Endodermal cell (in vitro differentiated cells): ENCODE data around the gene TIMP2. TPM values are rescaled to one million over a fixed set of nuclear protein-coding genes. Genes with fewer than 3 reads are reported as not detected.

ENCODE experiments used
- DNase-seq: peaks from one replicate; pipeline ENCODE4 v3.0.0-alpha.2; 2017
- H3K27ac ChIP-seq: 2 replicates; pipeline ENCODE4 v1.5.1; 2013; ENCODE audit warnings: mild to moderate bottlenecking, low read depth, low read length, moderate library complexity
- H3K27me3 ChIP-seq: 2 replicates; pipeline ENCODE4 v1.6.1; 2013; ENCODE audit warnings: mild to moderate bottlenecking, low read length, moderate library complexity; ENCODE audit not compliant: insufficient read depth, control insufficient read depth, poor library complexity, severe bottlenecking
- H3K36me3 ChIP-seq: 2 replicates; pipeline ENCODE4 v1.7.0; 2013; ENCODE audit warnings: mild to moderate bottlenecking, low read length, moderate library complexity; ENCODE audit not compliant: control insufficient read depth, insufficient read depth
- H3K4me1 ChIP-seq: one replicate; pipeline ENCODE4 v1.7.0; 2013; ENCODE audit warnings: low read length; ENCODE audit not compliant: control insufficient read depth, insufficient read depth
- H3K4me3 ChIP-seq: 2 replicates; pipeline ENCODE4 v1.5.1; 2013; ENCODE audit warnings: mild to moderate bottlenecking, low read length, moderate library complexity
- H3K9ac ChIP-seq: 2 replicates; pipeline ENCODE4 v1.6.1; 2013; ENCODE audit warnings: mild to moderate bottlenecking, low read length, moderate library complexity; ENCODE audit not compliant: poor library complexity, severe bottlenecking; ENCODE audit errors: extremely low read depth
- H3K9me3 ChIP-seq: 2 replicates; pipeline ENCODE4 v1.6.1; 2013; ENCODE audit warnings: mild to moderate bottlenecking, low read length, moderate library complexity; ENCODE audit not compliant: control insufficient read depth
- H3K27ac Mint-ChIP-seq: 2 replicates; pipeline ENCODE4 v1.8.0; 2020; ENCODE audit warnings: mixed read lengths
- H3K27me3 Mint-ChIP-seq: 2 replicates; pipeline ENCODE4 v1.8.0; 2021; ENCODE audit warnings: mild to moderate bottlenecking, mixed read lengths; ENCODE audit not compliant: insufficient read depth
- H3K36me3 Mint-ChIP-seq: 2 replicates; pipeline ENCODE4 v1.8.0; 2020; ENCODE audit warnings: low read depth, mixed read lengths
- H3K4me1 Mint-ChIP-seq: 2 replicates; pipeline ENCODE4 v1.8.0; 2020; ENCODE audit warnings: mixed read lengths
- H3K4me3 Mint-ChIP-seq: 2 replicates; pipeline ENCODE4 v1.8.0; 2020; ENCODE audit warnings: mild to moderate bottlenecking, moderate library complexity, mixed read lengths
- H3K9me3 Mint-ChIP-seq: 2 replicates; pipeline ENCODE4 v1.8.0; 2020; ENCODE audit warnings: mild to moderate bottlenecking, mixed read lengths
- WGBS, 2 experiments: methylation state at CpG; one replicate each; pipeline versions ENCODE4 v1.1.5 to v1.1.7; 2013; ENCODE audit warnings: missing lambda C conversion rate in 2 of 2, mixed read lengths in 1 of 2; ENCODE audit not compliant: insufficient coverage in 1 of 2, insufficient read length in 1 of 2; 5-methylcytosine and 5-hydroxymethylcytosine counted together
- total RNA-seq, 2 donors: library from RNA; stranded (reverse); fragmentation: NEBNext Ultra II Directional in 1 of 2; extraction: Animal tissue kit (Norgen Biotek cat#: 25700) in 1 of 2; gene quantifications; 2 replicates in 1 of 2; 3 replicates in 1 of 2; pipeline ENCODE4 v1.2.1, GENCODE V29; 2021
- TF ChIP-seq, protein P1 (sequence below): fragments of 200-600 bp; sonication (generic); conservative IDR thresholded peaks from 2 replicates; pipeline ENCODE4 v1.5.0; 2021; ENCODE audit warnings: antibody characterized with exemption, mild to moderate bottlenecking

The TIMP2 gene
- total RNA-seq, 2 donors from 2014 or later, result 36.9 to 42.7 TPM

GRCh38 chr17:78855561-78856165 lies 69.5 kb downstream of the TIMP2 start:
- Mint-ChIP-seq H3K27me3 (no peaks in the 10 kb centered on the region), H3K4me1 (no peaks in the 10 kb centered on the region), H3K27ac (no peak overlapping the region), H3K36me3 (peaks cover 10% of the 10 kb centered on the region), H3K4me3 (no peak overlapping the region), H3K9me3 (no peaks in the 10 kb centered on the region)
- peaks cover 5% of the 10 kb centered on the region for H3K36me3 ChIP-seq
- TF ChIP-seq, protein P1, sequence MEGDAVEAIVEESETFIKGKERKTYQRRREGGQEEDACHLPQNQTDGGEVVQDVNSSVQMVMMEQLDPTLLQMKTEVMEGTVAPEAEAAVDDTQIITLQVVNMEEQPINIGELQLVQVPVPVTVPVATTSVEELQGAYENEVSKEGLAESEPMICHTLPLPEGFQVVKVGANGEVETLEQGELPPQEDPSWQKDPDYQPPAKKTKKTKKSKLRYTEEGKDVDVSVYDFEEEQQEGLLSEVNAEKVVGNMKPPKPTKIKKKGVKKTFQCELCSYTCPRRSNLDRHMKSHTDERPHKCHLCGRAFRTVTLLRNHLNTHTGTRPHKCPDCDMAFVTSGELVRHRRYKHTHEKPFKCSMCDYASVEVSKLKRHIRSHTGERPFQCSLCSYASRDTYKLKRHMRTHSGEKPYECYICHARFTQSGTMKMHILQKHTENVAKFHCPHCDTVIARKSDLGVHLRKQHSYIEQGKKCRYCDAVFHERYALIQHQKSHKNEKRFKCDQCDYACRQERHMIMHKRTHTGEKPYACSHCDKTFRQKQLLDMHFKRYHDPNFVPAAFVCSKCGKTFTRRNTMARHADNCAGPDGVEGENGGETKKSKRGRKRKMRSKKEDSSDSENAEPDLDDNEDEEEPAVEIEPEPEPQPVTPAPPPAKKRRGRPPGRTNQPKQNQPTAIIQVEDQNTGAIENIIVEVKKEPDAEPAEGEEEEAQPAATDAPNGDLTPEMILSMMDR, result no peak
- no peak overlapping the region for H3K9ac ChIP-seq
- H3K27ac ChIP-seq, result no peak overlapping the region
- 93 to 99% methylated on average over 22 to 25 of the region's 25 CpGs for WGBS, 2 experiments
- H3K4me3 ChIP-seq, result no peak overlapping the region
- H3K27me3 ChIP-seq, result no peaks in the 10 kb centered on the region
- no peaks in the 10 kb centered on the region for H3K4me1 ChIP-seq
- H3K9me3 ChIP-seq, result no peaks in the 10 kb centered on the region
- DNase-seq, result no peak

DNA sequence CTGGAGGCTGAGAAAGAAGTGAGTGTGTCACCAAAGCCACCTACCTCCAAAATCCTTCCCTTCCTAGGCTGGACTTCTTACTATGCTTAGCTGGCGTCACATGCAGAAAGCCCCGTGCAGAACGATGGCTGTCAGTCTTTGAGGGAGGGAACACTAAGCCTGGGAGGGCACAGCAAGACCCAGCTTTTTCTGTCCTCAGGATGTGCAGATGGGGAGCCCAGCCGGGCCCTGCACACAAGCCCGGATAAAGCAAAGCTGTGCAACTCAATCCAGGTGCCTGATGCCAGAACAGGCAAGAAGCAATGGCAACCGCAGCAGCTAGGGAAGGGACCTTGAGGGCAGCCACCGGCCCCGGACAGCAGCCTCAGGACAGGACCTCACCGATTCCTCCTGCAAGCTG lies 70.7 kb downstream of the TIMP2 start:
- Histone ChIP-seq H3K4me1 (no peaks in the 10 kb centered on the region), H3K9ac (no peak overlapping the region), H3K9me3 (no peaks in the 10 kb centered on the region), H3K27me3 (no peaks in the 10 kb centered on the region), H3K36me3 (peaks cover 5% of the 10 kb centered on the region), H3K27ac (no peak overlapping the region), H3K4me3 (no peak overlapping the region)
- H3K4me3 Mint-ChIP-seq, result no peak overlapping the region
- 94 to 98% methylated on average over 4 to 7 of the region's 9 CpGs for WGBS, 2 experiments
- no peak for DNase-seq
- H3K27me3 Mint-ChIP-seq, result no peaks in the 10 kb centered on the region
- H3K9me3 Mint-ChIP-seq, result no peaks in the 10 kb centered on the region
- H3K36me3 Mint-ChIP-seq, result peaks cover 10% of the 10 kb centered on the region
- no peaks in the 10 kb centered on the region for H3K4me1 Mint-ChIP-seq
- no peak overlapping the region for H3K27ac Mint-ChIP-seq
- TF ChIP-seq, protein P1, result no peak

DNA sequence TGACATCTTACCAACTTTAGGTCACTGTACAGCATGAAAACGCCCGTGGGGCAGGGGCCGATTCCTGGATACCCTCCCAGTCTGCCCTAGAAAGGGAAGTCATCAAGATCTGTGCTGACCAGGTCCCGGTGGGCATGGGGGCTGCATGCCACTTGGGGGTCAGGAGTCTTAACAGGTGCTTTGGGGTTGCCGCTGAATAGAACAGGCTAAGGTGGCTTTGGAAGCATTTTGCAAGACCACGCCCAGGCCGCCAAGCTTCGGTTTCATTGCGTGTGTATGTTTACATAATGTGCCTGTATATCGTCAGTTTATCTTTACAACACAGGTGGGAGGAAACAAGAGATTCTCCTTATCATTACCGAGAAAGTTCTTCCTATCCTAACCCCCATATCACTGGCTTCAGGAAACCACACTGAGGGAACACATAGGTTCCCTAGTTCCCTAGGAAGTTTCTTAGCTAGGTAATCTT lies 71.2 kb downstream of the TIMP2 start:
- Histone ChIP-seq H3K27me3 (no peaks in the 10 kb centered on the region), H3K9me3 (no peaks in the 10 kb centered on the region), H3K9ac (no peak overlapping the region), H3K4me1 (no peaks in the 10 kb centered on the region), H3K27ac (no peak overlapping the region), H3K4me3 (no peak overlapping the region), H3K36me3 (peaks cover 5% of the 10 kb centered on the region)
- 92 to 93% methylated on average over 9 to 11 of the region's 11 CpGs for WGBS, 2 experiments
- no peak for DNase-seq
- no peaks in the 10 kb centered on the region for H3K27me3 Mint-ChIP-seq
- no peaks in the 10 kb centered on the region for H3K9me3 Mint-ChIP-seq
- no peak overlapping the region for H3K27ac Mint-ChIP-seq
- H3K4me3 Mint-ChIP-seq, result no peak overlapping the region
- TF ChIP-seq, protein P1, result no peak
- H3K4me1 Mint-ChIP-seq, result no peaks in the 10 kb centered on the region
- peaks cover 10% of the 10 kb centered on the region for H3K36me3 Mint-ChIP-seq
